Dendritic cell treated with granulocyte-macrophage colony-stimulating factor and Interleukin-4, amounts not matched to agents 40 ng/mL and 50 ng/mL, for 4 days (primary cell): ENCODE data around the gene RASGRP3.
"Not testable (repeated sequence)": the region's sequence is repeated elsewhere in the genome, so short reads cannot be mapped to it uniquely, and the experiment has no call there.

Experiments used
- H3K27ac Mint-ChIP-seq: one replicate; pipeline ENCODE4 v1.8.0; 2022; ENCODE audit warnings: mild to moderate bottlenecking, mixed read lengths
- H3K27me3 Mint-ChIP-seq: one replicate; pipeline ENCODE4 v1.8.0; 2022; ENCODE audit warnings: mild to moderate bottlenecking, mixed read lengths
- H3K36me3 Mint-ChIP-seq: one replicate; pipeline ENCODE4 v1.8.0; 2022; ENCODE audit warnings: low read depth, mixed read lengths
- H3K4me1 Mint-ChIP-seq: one replicate; pipeline ENCODE4 v1.8.0; 2022; ENCODE audit warnings: low read depth, mixed read lengths
- H3K4me3 Mint-ChIP-seq: one replicate; pipeline ENCODE4 v1.8.0; 2022; ENCODE audit warnings: mild to moderate bottlenecking, moderate library complexity, mixed read lengths
- H3K9me3 Mint-ChIP-seq: one replicate; pipeline ENCODE4 v1.8.0; 2022; ENCODE audit warnings: mixed read lengths
- intact Hi-C: fragments of 100-400 bp; cut with micrococcal nuclease; formaldehyde crosslinking; loops from one replicate; pipeline ENCODE4 v1.15.0; 2022

Gene RASGRP3

GRCh38 chr2:33476131-33476792 lies at the start of gene RASGRP3:
RASGRP3 (plus strand) TSS chr2:33476649; CDS start chr2:33515137, 38,488 bp downstream.
- H3K36me3 Mint-ChIP-seq, result peaks cover 19% of the 10 kb centered on the region
- peak within 1 kb of the TSS; percentile 80 for H3K4me3 Mint-ChIP-seq
- H3K4me1 Mint-ChIP-seq, result peaks cover 37% of the 10 kb centered on the region
- no peaks in the 10 kb centered on the region for H3K27me3 Mint-ChIP-seq
- intact Hi-C loops, result loop anchor here (2.0 kb wide), 1 partner anchor 21 kb away; no protein-coding TSS in a partner anchor
- H3K9me3 Mint-ChIP-seq, result no peaks in the 10 kb centered on the region
- H3K27ac Mint-ChIP-seq, result peak within 1 kb of the TSS; percentile 95

GRCh38 chr2:33426666-33427231 lies 49.7 kb upstream of the RASGRP3 start:
- H3K9me3 Mint-ChIP-seq, result no peaks in the 10 kb centered on the region
- no peak overlapping the region for H3K4me3 Mint-ChIP-seq
- intact Hi-C loops, result no loop called here
- peaks cover 2% of the 10 kb centered on the region for H3K27me3 Mint-ChIP-seq
- H3K36me3 Mint-ChIP-seq, result no peaks in the 10 kb centered on the region
- H3K4me1 Mint-ChIP-seq, result peaks cover 6% of the 10 kb centered on the region
- H3K27ac Mint-ChIP-seq, result no peak overlapping the region

GRCh38 chr2:33430077-33430476 lies 46.4 kb upstream of the RASGRP3 start:
- Mint-ChIP-seq H3K9me3 (no peaks in the 10 kb centered on the region), H3K36me3 (no peaks in the 10 kb centered on the region), H3K4me1 (peaks cover 6% of the 10 kb centered on the region), H3K4me3 (no peak overlapping the region), H3K27ac (no peak overlapping the region), H3K27me3 (peaks cover 2% of the 10 kb centered on the region)
- intact Hi-C loops, result no loop called here

GRCh38 chr2:33430856-33431255 lies 45.6 kb upstream of the RASGRP3 start:
- Mint-ChIP-seq H3K4me1 (peaks cover under 1% of the 10 kb centered on the region), H3K27ac (no peak overlapping the region), H3K36me3 (no peaks in the 10 kb centered on the region), H3K9me3 (no peaks in the 10 kb centered on the region), H3K4me3 (no peak overlapping the region), H3K27me3 (peaks cover 2% of the 10 kb centered on the region)
- intact Hi-C loops, result no loop called here

GRCh38 chr2:33432871-33433270 lies 43.6 kb upstream of the RASGRP3 start:
- no peak overlapping the region for H3K4me3 Mint-ChIP-seq
- no peaks in the 10 kb centered on the region for H3K4me1 Mint-ChIP-seq
- H3K27ac Mint-ChIP-seq, result no peak overlapping the region
- intact Hi-C loops, result no loop called here
- peaks cover 2% of the 10 kb centered on the region for H3K27me3 Mint-ChIP-seq
- no peaks in the 10 kb centered on the region for H3K36me3 Mint-ChIP-seq
- H3K9me3 Mint-ChIP-seq, result no peaks in the 10 kb centered on the region

DNA sequence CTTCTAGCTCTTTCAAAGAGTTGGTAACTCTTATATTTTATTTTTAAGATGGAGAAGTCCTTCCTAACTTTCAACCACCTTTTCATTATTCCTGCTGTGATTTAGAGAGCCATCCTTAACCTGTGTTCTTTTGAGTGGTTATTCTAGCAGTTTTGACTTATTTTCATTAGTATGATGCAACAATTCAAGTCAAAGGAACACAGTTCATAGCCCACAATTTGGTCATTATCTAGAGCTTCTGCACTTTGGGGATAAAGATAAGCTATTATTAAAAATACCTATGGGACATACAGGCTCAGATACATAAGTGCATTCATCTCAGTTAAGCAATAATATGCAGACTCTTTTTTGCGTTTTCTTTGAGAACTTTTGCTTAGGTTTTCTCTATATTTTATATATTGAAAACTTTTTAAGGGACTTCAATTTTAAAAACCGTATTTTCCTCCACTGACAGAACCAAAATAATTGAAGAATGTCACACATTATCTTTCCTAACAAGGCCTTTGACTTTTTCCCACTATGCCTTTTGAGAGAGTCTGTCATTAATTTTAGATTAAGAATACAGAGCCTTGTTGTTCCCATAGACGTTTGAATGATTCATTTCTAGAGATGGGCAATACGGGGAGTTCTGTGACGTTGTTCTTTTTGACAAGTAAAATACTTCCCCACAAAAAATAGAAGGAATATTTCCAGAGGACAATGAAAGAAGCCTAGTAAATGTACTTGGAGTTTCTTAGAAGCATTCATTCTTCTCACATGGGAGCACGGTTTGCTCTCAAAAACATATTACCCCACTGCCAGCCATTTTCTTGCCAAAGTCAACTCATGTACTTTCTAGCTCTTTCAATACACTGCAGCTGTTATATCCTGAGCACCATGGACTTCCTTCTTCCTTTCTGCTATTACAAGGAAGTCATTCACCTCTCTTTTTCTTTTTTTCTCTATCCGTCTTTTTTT lies 42.9 kb upstream of the RASGRP3 start:
- Mint-ChIP-seq H3K4me3 (no peak overlapping the region), H3K27me3 (peaks cover 2% of the 10 kb centered on the region), H3K9me3 (no peaks in the 10 kb centered on the region), H3K27ac (no peak overlapping the region), H3K4me1 (no peaks in the 10 kb centered on the region), H3K36me3 (no peaks in the 10 kb centered on the region)
- intact Hi-C loops, result no loop called here

DNA sequence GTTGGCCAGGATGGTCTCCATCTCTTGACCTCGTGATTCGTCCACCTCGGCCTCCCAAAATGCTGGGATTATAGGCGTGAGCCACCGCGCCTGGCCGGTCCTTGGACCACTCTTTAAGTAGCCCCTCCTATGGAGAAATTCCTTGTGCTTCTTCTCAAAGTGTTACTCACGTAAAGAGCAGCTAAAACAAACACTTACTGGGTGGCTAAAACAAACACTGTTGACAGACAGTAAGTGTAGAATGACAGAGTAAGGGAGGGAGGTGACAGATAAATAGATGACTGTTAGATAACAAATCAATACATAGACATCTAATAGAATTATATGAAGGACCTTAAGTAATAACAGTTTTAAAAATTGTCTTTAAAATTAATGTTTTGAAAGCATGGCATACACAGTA lies 40.9 kb upstream of the RASGRP3 start:
- H3K9me3 Mint-ChIP-seq, result no peaks in the 10 kb centered on the region
- H3K36me3 Mint-ChIP-seq, result no peaks in the 10 kb centered on the region
- H3K27ac Mint-ChIP-seq, result no peak overlapping the region
- no peak overlapping the region for H3K4me3 Mint-ChIP-seq
- peaks cover 2% of the 10 kb centered on the region for H3K27me3 Mint-ChIP-seq
- no peaks in the 10 kb centered on the region for H3K4me1 Mint-ChIP-seq
- intact Hi-C loops, result no loop called here

DNA sequence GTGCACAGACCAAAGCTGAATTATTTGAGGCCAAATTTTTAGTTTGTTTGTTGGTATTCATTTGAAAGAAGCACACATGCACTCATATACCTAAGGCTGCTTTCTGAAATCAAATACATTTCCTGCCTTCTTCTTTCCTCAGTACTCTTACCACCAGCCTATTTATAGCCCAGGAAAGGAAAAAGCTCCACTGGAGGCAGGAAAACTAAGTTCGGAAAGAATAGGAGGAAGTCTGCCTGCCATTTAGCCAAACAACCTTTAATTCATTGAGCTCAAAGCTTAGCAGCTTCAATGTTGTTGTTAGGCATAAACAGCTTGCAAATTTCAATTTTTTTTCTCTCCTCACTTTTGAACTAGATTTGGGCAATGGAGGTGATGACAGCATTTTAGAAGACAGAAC lies 40.4 kb upstream of the RASGRP3 start:
- no peaks in the 10 kb centered on the region for H3K36me3 Mint-ChIP-seq

DNA sequence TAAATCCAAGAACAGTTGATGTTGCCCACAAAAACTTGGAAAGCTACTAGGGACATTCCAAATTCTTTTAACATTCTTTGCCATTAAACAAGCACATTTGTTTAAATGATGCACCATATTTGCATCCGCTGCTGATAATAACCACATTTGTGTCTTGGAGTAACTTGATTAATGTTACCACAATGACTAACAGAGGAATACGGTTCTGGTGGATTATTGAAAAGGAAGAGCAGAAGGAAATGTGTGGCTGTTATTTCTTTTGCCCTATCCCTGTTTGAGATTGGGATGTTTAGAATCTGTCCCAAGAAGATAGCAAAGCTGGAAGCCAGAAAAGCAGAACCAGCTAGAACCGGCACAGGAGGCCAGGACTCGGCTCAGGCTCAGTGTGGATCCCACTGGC lies 39.2 kb upstream of the RASGRP3 start:
- intact Hi-C loops, result no loop called here
- no peaks in the 10 kb centered on the region for H3K27me3 Mint-ChIP-seq
- no peaks in the 10 kb centered on the region for H3K4me1 Mint-ChIP-seq
- H3K4me3 Mint-ChIP-seq, result no peak overlapping the region
- H3K36me3 Mint-ChIP-seq, result no peaks in the 10 kb centered on the region
- no peak overlapping the region for H3K27ac Mint-ChIP-seq
- H3K9me3 Mint-ChIP-seq, result no peaks in the 10 kb centered on the region

More for the DNA sequence above, 40.4 kb upstream of the RASGRP3 start:
- H3K4me1 Mint-ChIP-seq, result no peaks in the 10 kb centered on the region
- H3K9me3 Mint-ChIP-seq, result no peaks in the 10 kb centered on the region
- H3K4me3 Mint-ChIP-seq, result no peak overlapping the region
- peaks cover 2% of the 10 kb centered on the region for H3K27me3 Mint-ChIP-seq
- no peak overlapping the region for H3K27ac Mint-ChIP-seq
- intact Hi-C loops, result no loop called here

DNA sequence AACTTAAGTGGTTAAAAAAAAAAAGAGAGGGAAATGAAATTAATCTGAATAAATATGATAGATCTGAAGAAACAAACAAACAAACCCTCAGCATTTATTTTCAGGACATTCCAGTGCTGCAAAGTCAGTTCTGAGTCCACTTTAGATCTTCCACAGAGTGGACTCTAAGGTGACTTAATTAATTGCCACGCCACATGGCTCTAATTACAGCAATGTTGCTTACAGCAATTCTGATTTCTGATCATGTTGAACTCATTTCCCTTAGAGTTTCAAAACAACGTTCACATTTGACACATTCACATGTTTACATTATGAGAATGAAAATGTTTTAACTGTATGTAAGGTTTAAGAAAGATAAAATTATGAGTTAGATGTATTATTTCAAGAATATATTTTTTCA lies 38.6 kb upstream of the RASGRP3 start:
- Mint-ChIP-seq H3K27me3 (no peaks in the 10 kb centered on the region), H3K27ac (no peak overlapping the region), H3K36me3 (no peaks in the 10 kb centered on the region), H3K4me1 (no peaks in the 10 kb centered on the region), H3K9me3 (no peaks in the 10 kb centered on the region), H3K4me3 (no peak overlapping the region)
- intact Hi-C loops, result no loop called here

- H3K36me3 Mint-ChIP-seq, result no peaks in the 10 kb centered on the region
- H3K27ac Mint-ChIP-seq, result no peak overlapping the region
- intact Hi-C loops, result no loop called here
- H3K4me1 Mint-ChIP-seq, result no peaks in the 10 kb centered on the region
- H3K4me3 Mint-ChIP-seq, result no peak overlapping the region
- H3K27me3 Mint-ChIP-seq, result no peaks in the 10 kb centered on the region
- no peaks in the 10 kb centered on the region for H3K9me3 Mint-ChIP-seq
Measured at GRCh38 chr2:33441235-33441810, 35.1 kb upstream of the RASGRP3 start.

GRCh38 chr2:33442052-33442451 lies 34.4 kb upstream of the RASGRP3 start:
- H3K9me3 Mint-ChIP-seq, intact Hi-C loops, H3K27me3 Mint-ChIP-seq, H3K4me3 Mint-ChIP-seq, H3K27ac Mint-ChIP-seq, H3K36me3 Mint-ChIP-seq, H3K4me1 Mint-ChIP-seq: not testable (repeated sequence)

- intact Hi-C loops, result no loop called here
- Mint-ChIP-seq H3K27me3 (no peaks in the 10 kb centered on the region), H3K27ac (no peak overlapping the region), H3K9me3 (no peaks in the 10 kb centered on the region), H3K4me3 (no peak overlapping the region), H3K36me3 (no peaks in the 10 kb centered on the region), H3K4me1 (peaks cover 2% of the 10 kb centered on the region)
Measured at GRCh38 chr2:33442528-33443079, 33.8 kb upstream of the RASGRP3 start.
